B cell (primary cell): ENCODE results near the gene RALB.

ENCODE experiments used
- EZH2 ChIP-seq: IDR thresholded peaks from 2 replicates; pipeline ENCODE4 v1.6.1; 2012; ENCODE audit warnings: borderline replicate concordance, low read depth, mild to moderate bottlenecking, moderate library complexity, low read length; ENCODE audit not compliant: insufficient read depth, poor library complexity, severe bottlenecking
- TF ChIP-seq, protein P1 (sequence below): fragments of 200-600 bp; IDR thresholded peaks from one replicate; pipeline ENCODE4 v1.8.0; 2022; ENCODE audit warnings: antibody characterized with exemption, mild to moderate bottlenecking

DNA sequence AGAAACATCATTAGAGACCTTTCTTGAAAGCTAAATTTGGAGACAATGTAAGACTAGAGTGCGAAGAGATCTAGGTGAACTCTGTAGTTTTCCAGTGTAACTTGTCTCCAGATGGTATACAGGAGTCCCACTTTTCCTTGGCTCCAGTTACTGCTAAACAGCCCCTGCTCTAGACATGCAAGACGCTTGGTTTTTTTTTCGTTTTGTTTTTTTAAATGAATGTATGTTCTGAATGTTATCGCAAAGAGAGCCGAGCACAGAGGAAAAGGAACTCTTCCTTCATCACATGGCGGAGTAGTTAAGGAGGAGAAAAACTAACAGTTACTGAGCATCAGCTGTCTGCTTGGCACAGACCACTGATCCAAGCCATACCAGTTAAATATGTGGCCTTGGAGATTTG is 2.4 kb downstream of the RALB start:
- TF ChIP-seq, protein P1, sequence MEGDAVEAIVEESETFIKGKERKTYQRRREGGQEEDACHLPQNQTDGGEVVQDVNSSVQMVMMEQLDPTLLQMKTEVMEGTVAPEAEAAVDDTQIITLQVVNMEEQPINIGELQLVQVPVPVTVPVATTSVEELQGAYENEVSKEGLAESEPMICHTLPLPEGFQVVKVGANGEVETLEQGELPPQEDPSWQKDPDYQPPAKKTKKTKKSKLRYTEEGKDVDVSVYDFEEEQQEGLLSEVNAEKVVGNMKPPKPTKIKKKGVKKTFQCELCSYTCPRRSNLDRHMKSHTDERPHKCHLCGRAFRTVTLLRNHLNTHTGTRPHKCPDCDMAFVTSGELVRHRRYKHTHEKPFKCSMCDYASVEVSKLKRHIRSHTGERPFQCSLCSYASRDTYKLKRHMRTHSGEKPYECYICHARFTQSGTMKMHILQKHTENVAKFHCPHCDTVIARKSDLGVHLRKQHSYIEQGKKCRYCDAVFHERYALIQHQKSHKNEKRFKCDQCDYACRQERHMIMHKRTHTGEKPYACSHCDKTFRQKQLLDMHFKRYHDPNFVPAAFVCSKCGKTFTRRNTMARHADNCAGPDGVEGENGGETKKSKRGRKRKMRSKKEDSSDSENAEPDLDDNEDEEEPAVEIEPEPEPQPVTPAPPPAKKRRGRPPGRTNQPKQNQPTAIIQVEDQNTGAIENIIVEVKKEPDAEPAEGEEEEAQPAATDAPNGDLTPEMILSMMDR, result no peak
- TF ChIP-seq EZH2, result no peak
